Colonic mucosa (tissue), 4 donors: Measurements from ENCODE around the gene ROR2. TPM values are rescaled to one million over a fixed set of nuclear protein-coding genes. Genes with fewer than 3 reads are reported as not detected.

Experiments
- DNase-seq: peaks from one replicate; pipeline ENCODE4 v3.0.0-alpha.2; 2020
- H3K27ac ChIP-seq: fragments of 200-600 bp; one replicate; pipeline ENCODE4 v1.8.0; 2021
- H3K27me3 ChIP-seq: fragments of 200-600 bp; one replicate; pipeline ENCODE4 v1.8.0; 2021
- H3K36me3 ChIP-seq: fragments of 200-600 bp; one replicate; pipeline ENCODE4 v1.8.0; 2021
- H3K4me1 ChIP-seq: fragments of 200-600 bp; one replicate; pipeline ENCODE4 v1.8.0; 2021; ENCODE audit warnings: mild to moderate bottlenecking
- H3K4me3 ChIP-seq: fragments of 200-600 bp; one replicate; pipeline ENCODE4 v1.8.0; 2021
- H3K9ac ChIP-seq, 2 donors: one replicate each; pipeline ENCODE4 v1.7.0; 2013; ENCODE audit warnings: control low read depth in 2 of 2, low read depth in 2 of 2, low read length in 2 of 2
- H3K9me3 ChIP-seq: fragments of 200-600 bp; one replicate; pipeline ENCODE4 v1.8.0; 2021
- CTCF ChIP-seq: fragments of 200-600 bp; IDR thresholded peaks from one replicate; pipeline ENCODE4 v1.8.0; 2022; ENCODE audit warnings: antibody characterized with exemption, mild to moderate bottlenecking
- intact Hi-C: fragments of 100-400 bp; cut with DNase I; formaldehyde crosslinking; loops from one replicate; pipeline ENCODE4 v1.14.1; 2022
- total RNA-seq, 2 donors: library from RNA; stranded (reverse); fragmentation: NEBNext Ultra II Directional in 1 of 2; extraction: Animal tissue kit (Norgen Biotek cat#: 25700) in 1 of 2; gene quantifications; one replicate each; pipeline ENCODE4 v1.2.1, GENCODE V29; 2021
- donor health status: healthy.
- donor health status: DM: no; HTN: no; CAD: no.
- donor health status: DM: no; HTN: no; CAD: no.

The ROR2 gene
- total RNA-seq, 2 donors from 2014 or later: 1.7 to 9.1 TPM

GRCh38 chr9:91935805-91936514 is 14.1 kb downstream of the ROR2 start:
- Histone ChIP-seq H3K4me3 (no peak overlapping the region), H3K27ac (no peak overlapping the region), H3K36me3 (no peaks in the 10 kb centered on the region), H3K9ac (no peak overlapping the region), H3K9me3 (no peaks in the 10 kb centered on the region), H3K4me1 (no peaks in the 10 kb centered on the region), H3K27me3 (no peaks in the 10 kb centered on the region)
- no peak for DNase-seq
- TF ChIP-seq CTCF: no peak
- intact Hi-C loops: no loop called here

- no peaks in the 10 kb centered on the region for H3K36me3 ChIP-seq
- H3K4me3 ChIP-seq: no peak overlapping the region
- peaks cover 4% of the 10 kb centered on the region for H3K9me3 ChIP-seq
- intact Hi-C loops: no loop called here
- no peak for TF ChIP-seq CTCF
- H3K9ac ChIP-seq: no peak overlapping the region
- H3K27ac ChIP-seq: no peak overlapping the region
- no peaks in the 10 kb centered on the region for H3K4me1 ChIP-seq
- no peaks in the 10 kb centered on the region for H3K27me3 ChIP-seq
- no peak for DNase-seq
Observed at GRCh38 chr9:91935066-91935749, 14.8 kb downstream of the ROR2 start.

- Histone ChIP-seq H3K36me3 (no peaks in the 10 kb centered on the region), H3K9ac (no peak overlapping the region), H3K4me1 (no peaks in the 10 kb centered on the region), H3K27ac (no peak overlapping the region), H3K4me3 (no peak overlapping the region), H3K9me3 (peaks cover 4% of the 10 kb centered on the region), H3K27me3 (no peaks in the 10 kb centered on the region)
- intact Hi-C loops: no loop called here
- no peak for TF ChIP-seq CTCF
- DNase-seq: no peak
Observed at GRCh38 chr9:91934654-91935053, 15.4 kb downstream of the ROR2 start.

DNA sequence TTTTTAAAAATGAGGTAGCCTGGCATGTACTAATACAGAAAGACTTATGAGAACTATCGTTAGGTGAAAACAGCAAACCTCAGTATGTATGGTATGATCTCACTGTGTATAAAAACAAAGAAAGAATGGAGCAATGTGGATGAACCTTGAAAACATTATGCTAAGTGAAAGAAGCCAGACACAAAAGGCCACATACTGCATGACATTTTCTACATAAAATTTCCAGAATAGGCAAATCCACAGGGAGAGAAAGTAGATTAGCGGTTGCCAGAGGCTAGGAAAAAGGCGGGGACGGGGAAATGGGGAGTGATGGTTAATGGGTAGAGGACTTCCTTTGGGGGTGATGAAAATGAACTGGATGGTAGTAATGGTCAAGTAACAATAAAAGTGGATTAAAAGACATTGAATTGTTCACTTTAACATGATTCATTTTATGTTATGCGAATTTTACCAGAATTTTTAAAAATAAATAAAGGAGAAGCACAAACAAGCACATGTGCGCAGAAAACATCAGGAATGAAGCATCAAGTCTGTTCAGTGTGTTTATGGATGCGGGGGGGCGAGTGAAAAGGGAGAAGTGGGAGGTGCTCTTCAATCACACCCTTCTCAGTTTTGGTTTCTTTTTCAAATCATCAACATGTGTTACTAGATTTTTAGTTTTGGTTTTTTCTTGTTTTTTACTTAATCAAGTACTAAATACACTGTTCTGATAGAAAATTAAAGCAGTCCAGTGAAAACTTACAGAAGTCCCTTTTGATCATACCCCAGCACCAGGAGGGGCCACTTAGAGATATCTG is 16.3 kb downstream of the ROR2 start:
- TF ChIP-seq CTCF: no peak
- no peaks in the 10 kb centered on the region for H3K36me3 ChIP-seq
- no peaks in the 10 kb centered on the region for H3K4me1 ChIP-seq
- no peak overlapping the region for H3K9ac ChIP-seq
- no peak overlapping the region for H3K27ac ChIP-seq
- H3K9me3 ChIP-seq: peaks cover 4% of the 10 kb centered on the region
- H3K27me3 ChIP-seq: no peaks in the 10 kb centered on the region
- intact Hi-C loops: loop anchor here (2.0 kb wide), 1 partner anchor 39 kb away; no protein-coding TSS in a partner anchor
- DNase-seq: no peak
- H3K4me3 ChIP-seq: no peak overlapping the region

GRCh38 chr9:91930475-91930874 is 19.6 kb downstream of the ROR2 start:
- DNase-seq: no peak
- Histone ChIP-seq H3K9ac (no peak overlapping the region), H3K9me3 (peaks cover 4% of the 10 kb centered on the region), H3K27me3 (no peaks in the 10 kb centered on the region), H3K4me3 (no peak overlapping the region), H3K27ac (no peak overlapping the region), H3K36me3 (no peaks in the 10 kb centered on the region), H3K4me1 (no peaks in the 10 kb centered on the region)
- intact Hi-C loops: no loop called here
- TF ChIP-seq CTCF: no peak
